Caco-2 (cell line): ENCODE results near the gene CAMKMT. TPM values are rescaled to one million over a fixed set of nuclear protein-coding genes. Genes with fewer than 3 reads are reported as not detected.

ENCODE experiments used
- BruUV-seq: library from RNA; stranded (reverse); fragments of 400-500 nt; replicated peaks from 2 replicates; lab custom pipeline; 2021; lab: Mats Ljungman, UMichigan
- CTCF ChIA-PET: fragments of 300-600 bp; sonication (Branson Sonifier 250); formaldehyde crosslinking; loops from one replicate; lab custom pipeline; 2022; ENCODE audit warnings: antibody characterized with exemption; lab: Charles Lee
- POLR2A ChIA-PET: fragments of 300-600 bp; sonication (Branson Sonifier 250); formaldehyde crosslinking; loops from one replicate; lab custom pipeline; 2022; ENCODE audit warnings: antibody characterized with exemption; lab: Charles Lee
- DNase-seq, 2 experiments: peaks; one replicate each; pipeline versions ENCODE4 v3.0.0 to v3.0.0-alpha.2; 2020 to 2022
- H3K27me3 ChIP-seq: replicated peaks from 2 replicates; pipeline ENCODE4 v1.6.0; 2011; ENCODE audit warnings: low read length; ENCODE audit not compliant: control insufficient read depth, insufficient read depth
- H3K36me3 ChIP-seq: 2 replicates; pipeline ENCODE4 v1.5.1; 2011; ENCODE audit warnings: low read length; ENCODE audit not compliant: control insufficient read depth, insufficient read depth
- H3K4me1 ChIP-seq: fragments of 250-450 bp; sonication (Bioruptor Pico); 2 replicates; pipeline ENCODE4 v1.5.1; 2020; ENCODE audit warnings: mild to moderate bottlenecking
- H3K4me3 ChIP-seq: 2 replicates; pipeline ENCODE4 v1.5.1; 2011; ENCODE audit warnings: low read depth, mild to moderate bottlenecking, control low read depth, low read length
- H3K9me3 ChIP-seq: fragments of 250-450 bp; sonication (Bioruptor Pico); 2 replicates; pipeline ENCODE4 v1.5.1; 2020; ENCODE audit warnings: mild to moderate bottlenecking, moderate library complexity
- H3K27ac Mint-ChIP-seq: one replicate; pipeline ENCODE4 v1.8.0; 2022; ENCODE audit warnings: mixed read lengths; ENCODE audit not compliant: unreplicated experiment
- H3K27me3 Mint-ChIP-seq: one replicate; pipeline ENCODE4 v1.8.0; 2022; ENCODE audit warnings: mixed read lengths; ENCODE audit not compliant: insufficient read depth, unreplicated experiment
- H3K36me3 Mint-ChIP-seq: one replicate; pipeline ENCODE4 v1.8.0; 2022; ENCODE audit warnings: mild to moderate bottlenecking, mixed read lengths; ENCODE audit not compliant: insufficient read depth, unreplicated experiment
- H3K4me1 Mint-ChIP-seq: one replicate; pipeline ENCODE4 v1.8.0; 2022; ENCODE audit warnings: low read depth, mixed read lengths; ENCODE audit not compliant: unreplicated experiment
- H3K4me3 Mint-ChIP-seq: one replicate; pipeline ENCODE4 v1.8.0; 2022; ENCODE audit warnings: mild to moderate bottlenecking, moderate library complexity, mixed read lengths; ENCODE audit not compliant: unreplicated experiment
- H3K9me3 Mint-ChIP-seq: one replicate; pipeline ENCODE4 v1.8.0; 2022; ENCODE audit warnings: mixed read lengths; ENCODE audit not compliant: unreplicated experiment
- CTCF ChIP-seq, 2 experiments: fragments of 200-600 bp in 1 of 2; IDR thresholded peaks; 1 replicate in 1 of 2; 2 replicates in 1 of 2; pipeline versions ENCODE4 v1.5.1 to v1.8.0; 2011 to 2022; ENCODE audit warnings: antibody characterized with exemption in 1 of 2, control low read depth in 1 of 2, inconsistent platforms in 1 of 2, low read depth in 1 of 2, low read length in 1 of 2, mild to moderate bottlenecking in 1 of 2, moderate library complexity in 1 of 2; ENCODE audit not compliant: insufficient read depth in 1 of 2, severe bottlenecking in 1 of 2, unreplicated experiment in 1 of 2
- intact Hi-C: fragments of 100-400 bp; cut with micrococcal nuclease; formaldehyde crosslinking; loops from one replicate; pipeline ENCODE4 v1.10.0; 2022; ENCODE audit not compliant: unreplicated experiment
- total RNA-seq: library from RNA; stranded (reverse); gene quantifications from 2 replicates; pipeline ENCODE4 v1.2.3, GENCODE V29; 2022

The CAMKMT gene
- total RNA-seq, 1 experiment from 2014 or later: 25.2 TPM

DNA sequence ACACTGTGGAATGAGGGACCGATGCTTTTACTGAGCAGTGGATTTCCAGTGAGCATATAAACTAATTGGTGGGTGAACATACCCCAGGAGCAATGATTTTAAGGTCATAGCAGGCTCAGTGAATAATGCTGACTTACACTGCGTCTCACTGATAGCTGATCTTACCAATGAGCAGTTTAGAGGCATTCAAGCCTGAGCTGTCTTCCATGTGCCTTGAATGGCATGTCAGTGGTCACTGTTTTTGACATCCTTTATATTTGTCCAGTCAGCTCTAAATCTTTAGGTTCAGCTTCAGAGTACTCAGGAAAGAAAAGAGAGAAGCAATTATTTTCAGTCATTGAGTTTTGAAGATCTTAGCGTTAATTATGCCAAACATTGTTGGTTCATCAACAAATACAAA is 88.3 kb downstream of the CAMKMT start:
- H3K36me3 Mint-ChIP-seq: peaks cover 6% of the 10 kb centered on the region
- ChIA-PET CTCF (no interaction called here), POLR2A (no interaction called here)
- H3K9me3 Mint-ChIP-seq: peaks cover 6% of the 10 kb centered on the region
- H3K4me3 Mint-ChIP-seq: no peak overlapping the region
- no peak for DNase-seq
- peaks cover 15% of the 10 kb centered on the region for H3K4me1 ChIP-seq
- peaks cover 24% of the 10 kb centered on the region for H3K4me1 Mint-ChIP-seq
- H3K4me3 ChIP-seq: no peak overlapping the region
- no peak for TF ChIP-seq CTCF (IDR thresholded peaks at IDR 0.05; ENCODE audit: insufficient read depth in 1 of 2, low read depth in 1 of 2, low read length in 1 of 2, severe bottlenecking in 1 of 2, unreplicated experiment in 1 of 2)
- intact Hi-C loops: no loop called here
- no peak overlapping the region for H3K27ac Mint-ChIP-seq
- H3K9me3 ChIP-seq: no peaks in the 10 kb centered on the region
- H3K27me3 Mint-ChIP-seq: no peaks in the 10 kb centered on the region
- BruUV-seq: no TSS peak
- H3K36me3 ChIP-seq: no peaks in the 10 kb centered on the region
- no peaks in the 10 kb centered on the region for H3K27me3 ChIP-seq

GRCh38 chr2:44450806-44451205 is 89.1 kb downstream of the CAMKMT start:
- POLR2A ChIA-PET: no interaction called here
- CTCF ChIA-PET: no interaction called here
- Histone ChIP-seq H3K4me1 (peaks cover 20% of the 10 kb centered on the region), H3K9me3 (no peaks in the 10 kb centered on the region), H3K4me3 (no peak overlapping the region), H3K27me3 (no peaks in the 10 kb centered on the region), H3K36me3 (no peaks in the 10 kb centered on the region)
- no peak for DNase-seq
- Mint-ChIP-seq H3K27me3 (no peaks in the 10 kb centered on the region), H3K9me3 (peaks cover 3% of the 10 kb centered on the region), H3K4me3 (no peak overlapping the region), H3K36me3 (peaks cover 6% of the 10 kb centered on the region), H3K4me1 (peaks cover 24% of the 10 kb centered on the region), H3K27ac (no peak overlapping the region)
- intact Hi-C loops: no loop called here
- BruUV-seq: no TSS peak
- TF ChIP-seq CTCF (IDR thresholded peaks at IDR 0.05; ENCODE audit: insufficient read depth in 1 of 2, low read depth in 1 of 2, low read length in 1 of 2, severe bottlenecking in 1 of 2, unreplicated experiment in 1 of 2): no peak

DNA sequence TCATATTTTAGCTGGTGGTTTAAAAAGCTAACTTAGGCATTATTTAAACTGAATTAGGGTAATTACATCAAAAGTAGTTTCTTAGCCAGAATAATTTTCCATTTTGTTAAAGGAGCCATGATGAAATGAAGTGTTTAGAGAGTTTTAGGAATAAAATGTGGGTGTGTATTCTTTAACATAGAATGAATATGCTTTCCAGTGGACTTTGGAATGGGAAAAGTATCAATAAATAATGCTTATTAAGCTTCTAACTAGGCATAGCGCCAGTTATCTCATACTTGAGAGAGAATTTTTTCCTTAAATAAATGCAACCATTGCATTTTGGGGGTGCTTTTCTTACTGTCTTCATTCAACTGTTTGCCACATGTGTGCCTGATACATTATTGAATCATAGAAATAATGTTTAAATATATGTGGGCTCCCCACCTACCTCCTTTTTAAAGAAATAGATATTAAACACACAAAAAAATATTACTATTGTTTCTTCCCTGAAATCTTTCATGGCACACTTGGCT is 90.4 kb downstream of the CAMKMT start:
- Mint-ChIP-seq H3K27ac (no peak overlapping the region), H3K4me3 (no peak overlapping the region), H3K4me1 (peaks cover 16% of the 10 kb centered on the region), H3K9me3 (no peaks in the 10 kb centered on the region), H3K36me3 (no peaks in the 10 kb centered on the region), H3K27me3 (no peaks in the 10 kb centered on the region)
- Histone ChIP-seq H3K36me3 (no peaks in the 10 kb centered on the region), H3K4me3 (no peak overlapping the region), H3K4me1 (peaks cover 20% of the 10 kb centered on the region), H3K27me3 (no peaks in the 10 kb centered on the region), H3K9me3 (no peaks in the 10 kb centered on the region)
- no peak for TF ChIP-seq CTCF (IDR thresholded peaks at IDR 0.05; ENCODE audit: insufficient read depth in 1 of 2, low read depth in 1 of 2, low read length in 1 of 2, severe bottlenecking in 1 of 2, unreplicated experiment in 1 of 2)
- BruUV-seq: no TSS peak
- no peak for DNase-seq
- ChIA-PET POLR2A (no interaction called here), CTCF (interaction anchor here (0.6 kb wide), 1 partner anchor 90 kb away, joined by 3 read pairs; the partner anchor contains the start of gene CAMKMT)
- intact Hi-C loops: no loop called here
